ENCODE results near the gene CDH4.

- TF ChIP-seq EZH2 (IDR thresholded peaks at IDR 0.05; ENCODE audit: low read length) (no peak), CTCF (optimal IDR thresholded peaks at IDR 0.05 in 1 of 3, IDR thresholded peaks at IDR 0.05 in 1 of 3, conservative IDR thresholded peaks at IDR 0.05 in 1 of 3; ENCODE audit: extremely low read depth in 1 of 3, insufficient read depth in 2 of 3, low read length in 3 of 3) (no peak)
Measured at GRCh38 chr20:61804752-61805295, 552.8 kb downstream of the CDH4 start.

All from keratinocyte (primary cell).